SK-N-MC (cell line): ENCODE data around the gene SH2D1A.

Experiments
- DNase-seq: peaks from one replicate; pipeline ENCODE4 v3.0.0-alpha.2; 2011; ENCODE audit warnings: low read depth, low spot score
- H3K27ac ChIP-seq: fragments of 200-600 bp; sonication (generic); 2 replicates; pipeline ENCODE4 v1.5.1; 2016; ENCODE audit warnings: mixed run types
- H3K36me3 ChIP-seq: fragments of 200-600 bp; sonication (generic); 2 replicates; pipeline ENCODE4 v1.6.1; 2017; ENCODE audit warnings: antibody characterized with exemption, low read length, mixed read lengths; ENCODE audit not compliant: insufficient read depth
- H3K4me3 ChIP-seq: fragments of 200-600 bp; sonication (generic); 2 replicates; pipeline ENCODE4 v1.5.1; 2016
- H3K9ac ChIP-seq: fragments of 200-600 bp; sonication (generic); 2 replicates; pipeline ENCODE4 v1.8.0; 2017; ENCODE audit warnings: mixed run types, mixed read lengths; ENCODE audit not compliant: insufficient read length
- H3K9me3 ChIP-seq: fragments of 200-600 bp; sonication (generic); 2 replicates; pipeline ENCODE4 v1.6.1; 2017; ENCODE audit warnings: low read depth, mild to moderate bottlenecking, antibody characterized with exemption, low read length, moderate library complexity, mixed read lengths
- EZH2 ChIP-seq: fragments of 200-600 bp; sonication (generic); IDR thresholded peaks from one replicate; pipeline ENCODE4 v1.6.1; 2017; ENCODE audit warnings: antibody characterized with exemption
- FOXP2 ChIP-seq: optimal IDR thresholded peaks from 2 replicates; pipeline ENCODE3; 2011; ENCODE audit warnings: mild to moderate bottlenecking, moderate library complexity; ENCODE audit not compliant: insufficient read depth; ENCODE audit errors: extremely low read length, control extremely low read depth
- POLR2AphosphoS5 ChIP-seq: IDR thresholded peaks from 2 replicates; pipeline ENCODE4 v1.6.1; 2012; ENCODE audit warnings: mild to moderate bottlenecking, low read depth, low read length, borderline replicate concordance

Gene SH2D1A

GRCh38 chrX:124347242-124347641 lies 879 bp downstream of the SH2D1A start:
- Histone ChIP-seq H3K4me3 (no peak overlapping the region), H3K36me3 (no peaks in the 10 kb centered on the region), H3K9ac (no peak overlapping the region), H3K9me3 (no peaks in the 10 kb centered on the region), H3K27ac (no peak overlapping the region)
- DNase-seq = no peak
- no peak for TF ChIP-seq POLR2AphosphoS5
- no peak for TF ChIP-seq FOXP2
- no peak for TF ChIP-seq EZH2

GRCh38 chrX:124348182-124348581 lies 1.8 kb downstream of the SH2D1A start:
- H3K9me3 ChIP-seq = no peaks in the 10 kb centered on the region
- no peak overlapping the region for H3K4me3 ChIP-seq
- no peak for TF ChIP-seq POLR2AphosphoS5
- TF ChIP-seq FOXP2 = no peak
- TF ChIP-seq EZH2 = no peak
- H3K36me3 ChIP-seq = no peaks in the 10 kb centered on the region
- no peak overlapping the region for H3K27ac ChIP-seq
- no peak overlapping the region for H3K9ac ChIP-seq
- DNase-seq = no peak

GRCh38 chrX:124348885-124349453 lies 2.6 kb downstream of the SH2D1A start:
- Histone ChIP-seq H3K4me3 (no peak overlapping the region), H3K36me3 (no peaks in the 10 kb centered on the region), H3K9ac (no peak overlapping the region), H3K9me3 (no peaks in the 10 kb centered on the region), H3K27ac (no peak overlapping the region)
- DNase-seq = no peak
- no peak for TF ChIP-seq POLR2AphosphoS5
- no peak for TF ChIP-seq EZH2
- no peak for TF ChIP-seq FOXP2

- TF ChIP-seq FOXP2 (no peak), EZH2 (no peak), POLR2AphosphoS5 (no peak)
- no peak overlapping the region for H3K9ac ChIP-seq
These were observed 8.3 kb downstream of the SH2D1A start for GRCh38 chrX:124354648-124355047.

GRCh38 chrX:124358800-124359383 lies 12.5 kb downstream of the SH2D1A start:
- DNase-seq = no peak
- Histone ChIP-seq H3K4me3 (no peak overlapping the region), H3K27ac (no peak overlapping the region), H3K9ac (no peak overlapping the region), H3K9me3 (no peaks in the 10 kb centered on the region), H3K36me3 (no peaks in the 10 kb centered on the region)
- TF ChIP-seq EZH2 = no peak
- no peak for TF ChIP-seq POLR2AphosphoS5
- no peak for TF ChIP-seq FOXP2

More at GRCh38 chrX:124354648-124355047, 8.3 kb downstream of the SH2D1A start:
- DNase-seq = no peak
- no peak overlapping the region for H3K27ac ChIP-seq
- no peak overlapping the region for H3K4me3 ChIP-seq
- no peaks in the 10 kb centered on the region for H3K9me3 ChIP-seq
- H3K36me3 ChIP-seq = no peaks in the 10 kb centered on the region

GRCh38 chrX:124362072-124362471 lies 15.7 kb downstream of the SH2D1A start:
- Histone ChIP-seq H3K9me3 (no peaks in the 10 kb centered on the region), H3K27ac (no peak overlapping the region), H3K36me3 (no peaks in the 10 kb centered on the region), H3K9ac (no peak overlapping the region), H3K4me3 (no peak overlapping the region)
- DNase-seq = no peak
- TF ChIP-seq POLR2AphosphoS5 = no peak
- no peak for TF ChIP-seq EZH2
- TF ChIP-seq FOXP2 = no peak

GRCh38 chrX:124362761-124363160 lies 16.4 kb downstream of the SH2D1A start:
- DNase-seq = no peak
- Histone ChIP-seq H3K27ac (no peak overlapping the region), H3K4me3 (no peak overlapping the region), H3K36me3 (no peaks in the 10 kb centered on the region), H3K9ac (no peak overlapping the region), H3K9me3 (no peaks in the 10 kb centered on the region)
- no peak for TF ChIP-seq FOXP2
- TF ChIP-seq POLR2AphosphoS5 = no peak
- TF ChIP-seq EZH2 = no peak

GRCh38 chrX:124369722-124370121 lies 23.4 kb downstream of the SH2D1A start:
- H3K9ac ChIP-seq = no peak overlapping the region
- H3K4me3 ChIP-seq = no peak overlapping the region
- no peaks in the 10 kb centered on the region for H3K36me3 ChIP-seq
- TF ChIP-seq EZH2 = no peak
- no peak for TF ChIP-seq POLR2AphosphoS5
- no peak for TF ChIP-seq FOXP2
- H3K9me3 ChIP-seq = no peaks in the 10 kb centered on the region
- H3K27ac ChIP-seq = no peak overlapping the region
- no peak for DNase-seq

GRCh38 chrX:124373348-124373747 lies 27.0 kb downstream of the SH2D1A start:
- no peak for DNase-seq

GRCh38 chrX:124378643-124379042 lies 32.3 kb downstream of the SH2D1A start:
- Histone ChIP-seq H3K9me3 (no peaks in the 10 kb centered on the region), H3K4me3 (peak overlapping the region; percentile 68), H3K27ac (peak overlapping the region; percentile 98), H3K9ac (peak overlapping the region; percentile 60), H3K36me3 (no peaks in the 10 kb centered on the region)
- DNase-seq = peak; percentile 63
- TF ChIP-seq FOXP2 (no peak), EZH2 (no peak), POLR2AphosphoS5 (peak; percentile 28; the same call in 1 of the 2 replicates)

More at GRCh38 chrX:124373348-124373747, 27.0 kb downstream of the SH2D1A start:
- Histone ChIP-seq H3K4me3 (no peak overlapping the region), H3K9me3 (no peaks in the 10 kb centered on the region), H3K9ac (no peak overlapping the region), H3K36me3 (no peaks in the 10 kb centered on the region), H3K27ac (no peak overlapping the region)
- no peak for TF ChIP-seq FOXP2
